GM20000 (cell line): ENCODE results near the gene ADARB2.

Experiments
- DNase-seq: peaks from one replicate; pipeline ENCODE4 v3.0.0; 2012; ENCODE audit warnings: low spot score
- TF ChIP-seq, protein P1 (sequence below): IDR thresholded peaks from 2 replicates; pipeline ENCODE4 v1.5.1; 2012; ENCODE audit warnings: mild to moderate bottlenecking, control low read depth; ENCODE audit errors: extremely low read depth, missing control alignments

The ADARB2 gene

DNA sequence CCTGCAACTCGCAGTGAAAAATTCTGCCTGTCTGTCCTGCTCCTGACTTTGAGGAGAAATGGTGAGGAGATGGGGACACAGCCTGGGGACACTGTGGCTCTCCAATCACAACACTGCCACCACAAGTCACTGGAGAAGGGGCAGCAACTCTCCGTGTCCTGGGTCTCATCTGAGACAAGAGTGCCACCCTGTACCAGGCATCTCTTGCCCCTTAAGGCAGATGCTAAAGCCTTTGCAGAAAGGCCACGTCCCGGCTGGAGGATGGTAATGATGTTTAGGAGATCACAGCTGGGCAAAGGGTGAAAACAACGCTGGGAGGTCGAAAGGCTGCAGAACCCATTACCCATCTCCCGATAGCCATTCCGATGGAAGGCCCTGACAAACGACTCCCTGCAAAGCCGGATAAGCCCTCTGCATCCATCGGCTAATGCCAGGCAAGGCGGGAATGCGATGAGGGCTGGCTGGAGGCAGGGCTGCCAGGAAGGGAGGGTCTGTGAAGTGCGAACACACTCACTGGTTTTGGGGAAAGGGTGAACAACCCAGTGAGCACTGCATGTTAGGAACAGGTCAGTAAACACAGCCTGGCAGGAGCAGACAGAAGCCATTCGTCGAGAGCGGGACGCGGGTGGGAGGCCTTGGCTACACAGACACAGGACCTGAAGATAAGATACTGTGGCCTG, 190.8 kb downstream of the ADARB2 start:
- TF ChIP-seq, protein P1, sequence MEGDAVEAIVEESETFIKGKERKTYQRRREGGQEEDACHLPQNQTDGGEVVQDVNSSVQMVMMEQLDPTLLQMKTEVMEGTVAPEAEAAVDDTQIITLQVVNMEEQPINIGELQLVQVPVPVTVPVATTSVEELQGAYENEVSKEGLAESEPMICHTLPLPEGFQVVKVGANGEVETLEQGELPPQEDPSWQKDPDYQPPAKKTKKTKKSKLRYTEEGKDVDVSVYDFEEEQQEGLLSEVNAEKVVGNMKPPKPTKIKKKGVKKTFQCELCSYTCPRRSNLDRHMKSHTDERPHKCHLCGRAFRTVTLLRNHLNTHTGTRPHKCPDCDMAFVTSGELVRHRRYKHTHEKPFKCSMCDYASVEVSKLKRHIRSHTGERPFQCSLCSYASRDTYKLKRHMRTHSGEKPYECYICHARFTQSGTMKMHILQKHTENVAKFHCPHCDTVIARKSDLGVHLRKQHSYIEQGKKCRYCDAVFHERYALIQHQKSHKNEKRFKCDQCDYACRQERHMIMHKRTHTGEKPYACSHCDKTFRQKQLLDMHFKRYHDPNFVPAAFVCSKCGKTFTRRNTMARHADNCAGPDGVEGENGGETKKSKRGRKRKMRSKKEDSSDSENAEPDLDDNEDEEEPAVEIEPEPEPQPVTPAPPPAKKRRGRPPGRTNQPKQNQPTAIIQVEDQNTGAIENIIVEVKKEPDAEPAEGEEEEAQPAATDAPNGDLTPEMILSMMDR, result no peak

GRCh38 chr10:1545524-1545923, 191.8 kb downstream of the ADARB2 start:
- no peak for DNase-seq
- TF ChIP-seq, protein P1, result no peak

More for the DNA sequence above, 190.8 kb downstream of the ADARB2 start:
- DNase-seq, result no peak

GRCh38 chr10:1544929-1545328, 192.4 kb downstream of the ADARB2 start:
- TF ChIP-seq, protein P1, result no peak
- DNase-seq, result no peak

DNA sequence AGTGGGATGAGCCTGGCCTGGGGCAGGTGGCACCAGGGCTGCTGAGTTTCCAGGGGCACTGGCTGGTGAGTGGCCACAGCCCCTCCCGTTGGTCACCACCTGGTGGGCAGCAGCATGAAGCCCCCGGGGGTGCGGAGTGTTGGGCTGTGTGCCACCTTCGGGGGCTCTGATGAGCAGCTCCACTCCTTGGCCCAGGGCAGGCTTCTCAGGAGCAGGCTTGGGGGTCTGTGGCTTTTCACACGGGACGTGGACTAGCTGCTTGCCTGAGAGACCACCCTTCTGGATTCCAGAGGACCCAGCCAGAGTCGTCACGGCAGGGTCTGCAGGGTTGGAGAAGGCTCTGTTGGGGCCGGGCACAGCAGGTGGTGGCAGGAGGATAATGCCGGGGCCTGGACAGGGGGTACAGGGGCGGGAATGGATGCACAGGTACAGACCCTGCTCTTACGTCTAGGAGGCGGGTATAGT, 193.1 kb downstream of the ADARB2 start:
- DNase-seq, result no peak
- TF ChIP-seq, protein P1, result no peak

- TF ChIP-seq, protein P1, result no peak
- DNase-seq, result no peak
Observed at GRCh38 chr10:1543596-1543995, 193.7 kb downstream of the ADARB2 start.

- no peak for DNase-seq
- TF ChIP-seq, protein P1, result no peak
Observed at GRCh38 chr10:1542941-1543340, 194.4 kb downstream of the ADARB2 start.

DNA sequence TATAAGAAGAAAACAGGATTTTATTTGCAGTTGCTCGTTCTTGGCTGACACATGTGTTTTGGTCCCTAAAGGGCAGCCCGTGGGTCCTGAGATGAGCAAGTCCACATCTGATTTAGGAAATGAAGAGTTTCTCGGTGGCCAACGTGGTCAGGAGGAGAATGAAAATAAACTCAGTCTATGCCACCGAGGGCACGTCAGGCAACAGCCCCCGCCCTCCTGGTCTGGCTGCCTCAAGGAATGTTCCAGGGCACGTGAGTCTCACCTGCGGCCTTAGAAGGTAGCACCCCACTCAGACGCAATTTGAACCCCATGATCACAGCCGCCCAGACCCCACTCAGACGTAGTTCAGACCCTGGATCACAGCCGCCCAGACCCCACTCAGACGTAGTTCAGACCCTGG, 197.2 kb downstream of the ADARB2 start:
- TF ChIP-seq, protein P1, result no peak
- DNase-seq, result no peak
